ENCODE measurements around the gene RASSF8.
"Not testable (repeated sequence)": the region's sequence is repeated elsewhere in the genome, so short reads cannot be mapped to it uniquely, and the experiment has no call there.

Gene RASSF8

GRCh38 chr12:26057271-26057670 is 98.8 kb downstream of the RASSF8 start:
- DNase-seq (ENCODE audit: low spot score) = not testable (repeated sequence)

GRCh38 chr12:26058308-26058707 is 99.8 kb downstream of the RASSF8 start:
- no peak for DNase-seq (ENCODE audit: low spot score)

GRCh38 chr12:26058818-26059217 is 100.3 kb downstream of the RASSF8 start:
- no peak for DNase-seq (ENCODE audit: low spot score)

GRCh38 chr12:26062006-26062405 is 103.5 kb downstream of the RASSF8 start:
- no peak for DNase-seq (ENCODE audit: low spot score)

- DNase-seq (ENCODE audit: low spot score) = peak; percentile 25
These were observed 104.1 kb downstream of the RASSF8 start for GRCh38 chr12:26062566-26062965.

GRCh38 chr12:26065451-26065850 is 107.0 kb downstream of the RASSF8 start:
- DNase-seq (ENCODE audit: low spot score) = no peak

- DNase-seq (ENCODE audit: low spot score) = no peak
These were observed 110.0 kb downstream of the RASSF8 start for GRCh38 chr12:26068503-26068902.

- no peak for DNase-seq (ENCODE audit: low spot score)
These were observed 111.3 kb downstream of the RASSF8 start for GRCh38 chr12:26069796-26070195.

GRCh38 chr12:26077915-26078702 is 119.6 kb downstream of the RASSF8 start:
- DNase-seq (ENCODE audit: low spot score) = no peak

GRCh38 chr12:26080911-26081310 is 122.4 kb downstream of the RASSF8 start:
- DNase-seq (ENCODE audit: low spot score) = no peak

GRCh38 chr12:26086936-26087335 is 128.5 kb downstream of the RASSF8 start:
- DNase-seq (ENCODE audit: low spot score) = no peak

- DNase-seq (ENCODE audit: low spot score) = no peak
These were observed 130.5 kb downstream of the RASSF8 start for GRCh38 chr12:26088998-26089397.

GRCh38 chr12:26090836-26091510 is 132.5 kb downstream of the RASSF8 start:
- no peak for DNase-seq (ENCODE audit: low spot score)

- DNase-seq (ENCODE audit: low spot score) = no peak
These were observed 133.3 kb downstream of the RASSF8 start for GRCh38 chr12:26091822-26092221.

- DNase-seq (ENCODE audit: low spot score) = no peak
These were observed 134.0 kb downstream of the RASSF8 start for GRCh38 chr12:26092346-26093105.

GRCh38 chr12:26095186-26095585 is 136.7 kb downstream of the RASSF8 start:
- DNase-seq (ENCODE audit: low spot score) = no peak

GRCh38 chr12:26096036-26096435 is 137.6 kb downstream of the RASSF8 start:
- DNase-seq (ENCODE audit: low spot score) = no peak

GRCh38 chr12:26097046-26097878 is 138.8 kb downstream of the RASSF8 start:
- peak; percentile 79 for DNase-seq (ENCODE audit: low spot score)

GRCh38 chr12:26100666-26101349 is 142.3 kb downstream of the RASSF8 start:
- DNase-seq (ENCODE audit: low spot score) = no peak

- DNase-seq (ENCODE audit: low spot score) = no peak
These were observed 142.9 kb downstream of the RASSF8 start for GRCh38 chr12:26101350-26101734.

- DNase-seq (ENCODE audit: low spot score) = no peak
These were observed 143.3 kb downstream of the RASSF8 start for GRCh38 chr12:26101763-26102162.

Measured in AG08396 (cell line).